Colonic mucosa (tissue), 4 donors: ENCODE results near the gene ARMC5. TPM values are rescaled to one million over a fixed set of nuclear protein-coding genes. Genes with fewer than 3 reads are reported as not detected.
"Not testable (repeated sequence)": the region's sequence is repeated elsewhere in the genome, so short reads cannot be mapped to it uniquely, and the experiment has no call there.

Experiments used
- DNase-seq: peaks from one replicate; pipeline ENCODE4 v3.0.0-alpha.2; 2020
- H3K27ac ChIP-seq: fragments of 200-600 bp; one replicate; pipeline ENCODE4 v1.8.0; 2021
- H3K27me3 ChIP-seq: fragments of 200-600 bp; one replicate; pipeline ENCODE4 v1.8.0; 2021
- H3K36me3 ChIP-seq: fragments of 200-600 bp; one replicate; pipeline ENCODE4 v1.8.0; 2021
- H3K4me1 ChIP-seq: fragments of 200-600 bp; one replicate; pipeline ENCODE4 v1.8.0; 2021; ENCODE audit warnings: mild to moderate bottlenecking
- H3K4me3 ChIP-seq: fragments of 200-600 bp; one replicate; pipeline ENCODE4 v1.8.0; 2021
- H3K9ac ChIP-seq, 2 donors: one replicate each; pipeline ENCODE4 v1.7.0; 2013; ENCODE audit warnings: control low read depth in 2 of 2, low read depth in 2 of 2, low read length in 2 of 2
- H3K9me3 ChIP-seq: fragments of 200-600 bp; one replicate; pipeline ENCODE4 v1.8.0; 2021
- CTCF ChIP-seq: fragments of 200-600 bp; IDR thresholded peaks from one replicate; pipeline ENCODE4 v1.8.0; 2022; ENCODE audit warnings: antibody characterized with exemption, mild to moderate bottlenecking
- intact Hi-C: fragments of 100-400 bp; cut with DNase I; formaldehyde crosslinking; loops from one replicate; pipeline ENCODE4 v1.14.1; 2022
- total RNA-seq, 2 donors: library from RNA; stranded (reverse); fragmentation: NEBNext Ultra II Directional in 1 of 2; extraction: Animal tissue kit (Norgen Biotek cat#: 25700) in 1 of 2; gene quantifications; one replicate each; pipeline ENCODE4 v1.2.1, GENCODE V29; 2021
- donor health status: healthy.
- donor health status: DM: no; HTN: no; CAD: no.
- donor health status: DM: no; HTN: no; CAD: no.

The ARMC5 gene
- total RNA-seq, 2 donors from 2014 or later, result 5.5 to 13.2 TPM

DNA sequence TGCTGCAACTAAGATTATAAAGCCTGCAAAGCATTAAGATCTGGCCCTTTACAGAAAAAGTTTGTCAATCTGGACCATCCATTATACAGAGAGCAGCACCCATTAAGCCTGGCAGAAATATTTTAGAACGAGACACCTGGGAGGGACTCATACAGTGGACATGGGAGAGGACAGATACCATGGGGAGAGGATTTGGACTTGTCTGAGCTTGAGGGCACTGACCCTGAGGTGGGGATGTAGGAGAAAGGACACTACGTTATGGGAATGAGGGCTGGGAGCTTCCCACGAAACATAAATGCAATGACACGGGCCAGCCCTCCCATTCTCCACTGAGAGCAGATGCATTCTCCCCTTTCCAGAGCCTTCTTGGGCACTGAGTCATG, 42.7 kb downstream of the ARMC5 start:
- no peak overlapping the region for H3K4me3 ChIP-seq
- no peaks in the 10 kb centered on the region for H3K9me3 ChIP-seq
- no peaks in the 10 kb centered on the region for H3K27me3 ChIP-seq
- TF ChIP-seq CTCF, result no peak
- H3K27ac ChIP-seq, result no peak overlapping the region
- H3K9ac ChIP-seq, result no peak overlapping the region
- intact Hi-C loops, result loop anchor here (10.0 kb wide), 1 partner anchor 213 kb away; a partner anchor contains a TSS
- no peak for DNase-seq
- H3K36me3 ChIP-seq, result no peaks in the 10 kb centered on the region
- H3K4me1 ChIP-seq, result no peaks in the 10 kb centered on the region

DNA sequence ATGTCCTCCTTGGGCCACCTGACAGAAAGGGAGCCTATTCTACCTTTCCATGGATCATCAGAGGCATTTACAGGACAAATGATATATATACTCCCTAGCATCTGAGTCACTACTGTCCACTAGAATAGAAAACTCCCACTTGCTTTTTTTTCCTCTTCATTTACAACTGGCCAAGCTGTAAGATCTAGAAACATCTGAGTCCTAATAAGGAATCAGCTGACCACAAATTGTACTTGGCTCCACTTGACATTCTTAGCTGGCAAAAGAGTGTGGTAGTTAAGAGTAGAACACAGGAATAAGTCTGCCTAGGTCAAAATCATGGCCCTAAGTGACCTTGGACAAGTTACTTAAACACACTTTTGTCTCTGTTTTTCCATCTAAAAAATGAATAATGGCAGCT, 43.7 kb downstream of the ARMC5 start:
- no peak overlapping the region for H3K27ac ChIP-seq
- peaks cover 5% of the 10 kb centered on the region for H3K4me1 ChIP-seq
- H3K4me3 ChIP-seq, result no peak overlapping the region
- intact Hi-C loops, result loop anchor here (10.0 kb wide), 1 partner anchor 212 kb away; a partner anchor contains a TSS
- no peaks in the 10 kb centered on the region for H3K27me3 ChIP-seq
- H3K9me3 ChIP-seq, result no peaks in the 10 kb centered on the region
- no peak for DNase-seq
- TF ChIP-seq CTCF, result no peak
- H3K36me3 ChIP-seq, result no peaks in the 10 kb centered on the region
- H3K9ac ChIP-seq, result no peak overlapping the region

DNA sequence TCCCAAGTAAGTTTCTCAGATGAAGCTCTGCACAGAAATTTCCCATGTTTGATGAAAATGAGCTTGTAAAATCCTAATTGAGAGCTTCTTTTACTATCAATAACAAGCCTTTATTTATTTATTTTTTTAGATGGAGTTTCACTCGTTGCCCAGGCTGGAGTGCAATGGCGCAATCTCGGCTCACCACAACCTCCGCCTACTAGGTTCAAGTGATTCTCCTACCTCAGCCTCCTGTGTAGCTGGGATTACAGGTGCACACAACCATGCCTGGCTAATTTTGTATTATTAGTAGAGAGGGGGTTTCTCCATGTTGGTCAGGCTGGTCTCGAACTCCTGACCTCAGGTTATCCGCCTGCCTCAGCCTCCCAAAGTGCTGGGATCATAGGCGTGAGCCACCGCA, 44.3 kb downstream of the ARMC5 start:
- not testable (repeated sequence) for H3K9me3 ChIP-seq, H3K4me3 ChIP-seq, H3K4me1 ChIP-seq, H3K36me3 ChIP-seq, H3K9ac ChIP-seq, DNase-seq, H3K27me3 ChIP-seq, H3K27ac ChIP-seq
- intact Hi-C loops, result loop anchor here (10.0 kb wide), 1 partner anchor 211 kb away; a partner anchor contains a TSS

DNA sequence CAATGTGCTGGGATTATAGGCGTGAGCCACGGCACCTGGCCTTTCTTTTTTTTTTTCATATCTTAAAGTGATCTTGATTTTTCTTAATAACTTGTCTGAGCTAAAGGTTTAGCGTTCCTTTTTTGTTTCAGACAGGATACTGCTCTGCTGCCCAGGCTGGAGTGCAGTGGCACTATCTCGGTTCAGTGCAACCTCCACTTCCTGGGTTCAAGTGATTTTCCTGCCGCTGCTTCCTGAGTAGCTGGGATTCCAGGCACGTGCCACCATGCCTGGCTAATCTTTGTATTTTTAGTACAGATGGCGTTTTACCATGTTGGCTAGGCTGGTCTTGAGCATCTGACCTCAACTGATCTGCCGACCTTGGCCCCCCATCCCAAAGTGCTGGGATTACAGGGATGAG, 44.9 kb downstream of the ARMC5 start:
- TF ChIP-seq CTCF, result no peak
- H3K27ac ChIP-seq, result no peak overlapping the region
- intact Hi-C loops, result loop anchor here (10.0 kb wide), 1 partner anchor 211 kb away; a partner anchor contains a TSS
- H3K4me1 ChIP-seq, result peaks cover 6% of the 10 kb centered on the region
- no peak for DNase-seq
- no peaks in the 10 kb centered on the region for H3K9me3 ChIP-seq
- H3K36me3 ChIP-seq, result no peaks in the 10 kb centered on the region
- no peak overlapping the region for H3K4me3 ChIP-seq
- H3K9ac ChIP-seq, result no peak overlapping the region
- H3K27me3 ChIP-seq, result no peaks in the 10 kb centered on the region

GRCh38 chr16:31505483-31505882, 46.2 kb downstream of the ARMC5 start:
- no peaks in the 10 kb centered on the region for H3K9me3 ChIP-seq
- intact Hi-C loops, result loop anchor here (10.0 kb wide), 1 partner anchor 209 kb away; a partner anchor contains a TSS
- TF ChIP-seq CTCF, result no peak
- no peak overlapping the region for H3K9ac ChIP-seq
- H3K27ac ChIP-seq, result no peak overlapping the region
- peaks cover 7% of the 10 kb centered on the region for H3K4me1 ChIP-seq
- no peak overlapping the region for H3K4me3 ChIP-seq
- no peak for DNase-seq
- no peaks in the 10 kb centered on the region for H3K27me3 ChIP-seq
- H3K36me3 ChIP-seq, result no peaks in the 10 kb centered on the region

GRCh38 chr16:31507617-31507928, 48.3 kb downstream of the ARMC5 start:
- H3K27me3 ChIP-seq, result no peaks in the 10 kb centered on the region
- intact Hi-C loops, result loop anchor here (10.0 kb wide), 1 partner anchor 207 kb away; a partner anchor contains a TSS
- H3K4me3 ChIP-seq, result peak overlapping the region; percentile 96
- no peak for TF ChIP-seq CTCF
- H3K4me1 ChIP-seq, result peaks cover 7% of the 10 kb centered on the region
- H3K9ac ChIP-seq, result peak overlapping the region; percentile 89 to 93
- no peaks in the 10 kb centered on the region for H3K36me3 ChIP-seq
- no peak for DNase-seq
- peak overlapping the region; percentile 89 for H3K27ac ChIP-seq
- no peaks in the 10 kb centered on the region for H3K9me3 ChIP-seq
